Hepatocyte (in vitro differentiated cells): ENCODE data around the gene MDM2. TPM values are rescaled to one million over a fixed set of nuclear protein-coding genes. Genes with fewer than 3 reads are reported as not detected.

Experiments used
- DNase-seq: peaks from one replicate; pipeline ENCODE4 v3.0.0-alpha.2; 2016; ENCODE audit warnings: low spot score
- H2AFZ ChIP-seq: fragments of 200-600 bp; sonication (generic); 2 replicates; pipeline ENCODE4 v1.6.0; 2016; ENCODE audit warnings: antibody characterized with exemption, mild to moderate bottlenecking
- H3K27ac ChIP-seq: fragments of 200-600 bp; sonication (generic); 2 replicates; pipeline ENCODE4 v1.5.1; 2016; ENCODE audit warnings: mild to moderate bottlenecking
- H3K27me3 ChIP-seq: fragments of 200-600 bp; sonication (generic); 2 replicates; pipeline ENCODE4 v1.6.1; 2016
- H3K36me3 ChIP-seq: fragments of 200-600 bp; sonication (generic); replicated peaks from 2 replicates; pipeline ENCODE4 v1.5.1; 2016; ENCODE audit warnings: low read depth; ENCODE audit not compliant: insufficient read depth
- H3K4me1 ChIP-seq: fragments of 200-600 bp; sonication (generic); 2 replicates; pipeline ENCODE4 v1.5.1; 2016; ENCODE audit warnings: mild to moderate bottlenecking, moderate library complexity; ENCODE audit not compliant: insufficient read depth
- H3K4me2 ChIP-seq: fragments of 200-600 bp; sonication (generic); 2 replicates; pipeline ENCODE4 v1.6.0; 2016
- H3K4me3 ChIP-seq: fragments of 200-600 bp; sonication (generic); 2 replicates; pipeline ENCODE4 v1.5.1; 2016; ENCODE audit warnings: mild to moderate bottlenecking
- H3K79me2 ChIP-seq: fragments of 200-600 bp; sonication (generic); 2 replicates; pipeline ENCODE4 v1.6.0; 2017; ENCODE audit warnings: mild to moderate bottlenecking
- H3K9me2 ChIP-seq: fragments of 200-600 bp; sonication (generic); replicated peaks from 2 replicates; pipeline ENCODE4 v1.6.0; 2017; ENCODE audit warnings: mild to moderate bottlenecking; ENCODE audit not compliant: insufficient read depth
- H3K9me3 ChIP-seq: fragments of 200-600 bp; sonication (generic); 2 replicates; pipeline ENCODE4 v1.5.1; 2016; ENCODE audit warnings: low read depth, mild to moderate bottlenecking
- H4K20me1 ChIP-seq: fragments of 200-600 bp; sonication (generic); 2 replicates; pipeline ENCODE4 v1.6.0; 2016; ENCODE audit warnings: mild to moderate bottlenecking; ENCODE audit not compliant: insufficient read depth, poor library complexity, severe bottlenecking
- CTCF ChIP-seq: fragments of 200-600 bp; sonication (generic); IDR thresholded peaks from 2 replicates; pipeline ENCODE4 v1.5.1; 2016; ENCODE audit warnings: antibody characterized with exemption, mild to moderate bottlenecking; ENCODE audit not compliant: poor library complexity
- EZH2 ChIP-seq: fragments of 200-600 bp; sonication (generic); IDR thresholded peaks from 2 replicates; pipeline ENCODE4 v1.6.1; 2016; ENCODE audit warnings: antibody characterized with exemption, mild to moderate bottlenecking, borderline replicate concordance
- EZH2phosphoT487 ChIP-seq: fragments of 200-600 bp; sonication (generic); IDR thresholded peaks from one replicate; pipeline ENCODE4 v1.6.1; 2018; ENCODE audit warnings: antibody characterized with exemption, mild to moderate bottlenecking, low read depth, moderate library complexity; ENCODE audit not compliant: unreplicated experiment, severe bottlenecking
- WGBS: methylation state at CpG from one replicate; pipeline ENCODE4 v1.1.6; 2016; ENCODE audit warnings: low lambda C conversion rate; ENCODE audit errors: missing lambda C conversion rate; 5-methylcytosine and 5-hydroxymethylcytosine counted together
- polyA plus RNA-seq: library from polyadenylated mRNA; unstranded; fragments of >200 nt; fragmentation: Nextera tagmentation; extraction: Ambion mirVana; gene quantifications from 2 replicates; pipeline ENCODE4 v1.2.1, GENCODE V29; 2016
- total RNA-seq: library from RNA; depleted of rRNA; stranded (reverse); fragments of >200 nt; gene quantifications from 2 replicates; pipeline ENCODE4 v1.2.3, GENCODE V29; 2014

MDM2 gene
- total and polyA plus RNA-seq, 2 experiments from 2014 or later: 42.0 to 77.4 TPM

- Histone ChIP-seq H3K27ac (no peak overlapping the region), H3K9me3 (no peaks in the 10 kb centered on the region), H3K79me2 (no peaks in the 10 kb centered on the region), H3K9me2 (no peaks in the 10 kb centered on the region), H2AFZ (no peak overlapping the region), H3K36me3 (no peaks in the 10 kb centered on the region), H3K27me3 (no peaks in the 10 kb centered on the region), H3K4me3 (no peak overlapping the region), H4K20me1 (no peaks in the 10 kb centered on the region), H3K4me2 (no peak overlapping the region), H3K4me1 (no peaks in the 10 kb centered on the region)
- TF ChIP-seq EZH2phosphoT487 (no peak), CTCF (no peak), EZH2 (no peak)
- 84% methylated on average over 4 of the region's 4 CpGs for WGBS
- no peak for DNase-seq
These were observed 82.7 kb downstream of the MDM2 start for GRCh38 chr12:68890701-68891113.

DNA sequence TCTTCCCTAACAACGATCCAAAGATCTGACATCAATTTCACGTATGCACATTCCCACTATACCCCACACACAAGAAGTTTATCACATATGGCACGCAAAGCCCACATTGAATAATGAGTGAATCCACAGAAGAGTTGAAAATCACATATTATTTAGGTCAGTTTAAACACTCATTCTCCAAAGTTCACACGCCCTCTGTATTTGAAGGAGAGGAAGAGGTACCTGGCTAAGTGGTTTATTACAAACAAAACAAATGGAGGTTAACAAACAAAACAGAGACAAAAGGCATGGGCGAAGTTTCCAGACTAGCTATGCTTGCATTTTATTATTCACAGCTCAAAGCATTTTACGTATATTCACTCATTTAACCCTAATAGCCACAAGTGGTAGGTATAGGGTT lies 83.2 kb downstream of the MDM2 start:
- Histone ChIP-seq H3K27me3 (no peaks in the 10 kb centered on the region), H3K36me3 (no peaks in the 10 kb centered on the region), H4K20me1 (no peaks in the 10 kb centered on the region), H3K27ac (no peak overlapping the region), H3K9me3 (no peaks in the 10 kb centered on the region), H3K79me2 (no peaks in the 10 kb centered on the region), H3K9me2 (no peaks in the 10 kb centered on the region), H3K4me1 (no peaks in the 10 kb centered on the region), H3K4me2 (no peak overlapping the region), H2AFZ (no peak overlapping the region), H3K4me3 (no peak overlapping the region)
- WGBS: 90% methylated on average over 6 of the region's 6 CpGs
- no peak for DNase-seq
- no peak for TF ChIP-seq EZH2phosphoT487
- TF ChIP-seq EZH2: no peak

GRCh38 chr12:68893201-68893600 lies 85.2 kb downstream of the MDM2 start:
- no peak overlapping the region for H3K27ac ChIP-seq
- H3K4me3 ChIP-seq: no peak overlapping the region
- no peaks in the 10 kb centered on the region for H3K9me3 ChIP-seq
- H3K79me2 ChIP-seq: no peaks in the 10 kb centered on the region
- H3K4me1 ChIP-seq: no peaks in the 10 kb centered on the region
- H3K4me2 ChIP-seq: no peak overlapping the region
- DNase-seq: no peak
- WGBS: 98% methylated on average over 2 of the region's 2 CpGs
- no peaks in the 10 kb centered on the region for H3K27me3 ChIP-seq
- TF ChIP-seq EZH2 (no peak), EZH2phosphoT487 (no peak), CTCF (no peak)
- no peak overlapping the region for H2AFZ ChIP-seq
- no peaks in the 10 kb centered on the region for H3K9me2 ChIP-seq
- H4K20me1 ChIP-seq: no peaks in the 10 kb centered on the region
- H3K36me3 ChIP-seq: no peaks in the 10 kb centered on the region

- Histone ChIP-seq H3K4me3 (no peak overlapping the region), H3K9me3 (no peaks in the 10 kb centered on the region), H2AFZ (no peak overlapping the region), H3K4me2 (no peak overlapping the region), H3K27me3 (no peaks in the 10 kb centered on the region), H3K9me2 (no peaks in the 10 kb centered on the region), H3K79me2 (no peaks in the 10 kb centered on the region), H4K20me1 (no peaks in the 10 kb centered on the region), H3K4me1 (no peaks in the 10 kb centered on the region), H3K36me3 (no peaks in the 10 kb centered on the region), H3K27ac (no peak overlapping the region)
- TF ChIP-seq CTCF: no peak
- no peak for TF ChIP-seq EZH2phosphoT487
- no peak for TF ChIP-seq EZH2
- DNase-seq: no peak
- 97% methylated on average over 3 of the region's 3 CpGs for WGBS
These were observed 85.8 kb downstream of the MDM2 start for GRCh38 chr12:68893741-68894140.
